Trophoblast cell (in vitro differentiated cells and primary cell): ENCODE data around the gene CDH5.

ENCODE experiments used
- DNase-seq, 2 donors: peaks; one replicate each; pipeline ENCODE4 v3.0.0-alpha.2; 2016
- H2AFZ ChIP-seq: 2 replicates; pipeline ENCODE4 v1.6.1; 2013; ENCODE audit warnings: low read length, moderate library complexity, mild to moderate bottlenecking; ENCODE audit not compliant: insufficient read depth, poor library complexity
- H2AK5ac ChIP-seq: 2 replicates; pipeline ENCODE4 v1.6.1; 2013; ENCODE audit warnings: mild to moderate bottlenecking, low read length
- H2BK120ac ChIP-seq: 2 replicates; pipeline ENCODE4 v1.6.1; 2013; ENCODE audit warnings: low read length, mild to moderate bottlenecking, moderate library complexity; ENCODE audit not compliant: insufficient read depth, poor library complexity
- H2BK12ac ChIP-seq: 2 replicates; pipeline ENCODE4 v1.6.1; 2013; ENCODE audit warnings: mild to moderate bottlenecking, low read length, moderate library complexity
- H2BK5ac ChIP-seq: 2 replicates; pipeline ENCODE4 v1.6.1; 2013; ENCODE audit warnings: low read length, low read depth, moderate library complexity, mild to moderate bottlenecking; ENCODE audit not compliant: poor library complexity
- H3K14ac ChIP-seq: 2 replicates; pipeline ENCODE4 v1.6.1; 2013; ENCODE audit warnings: mild to moderate bottlenecking, low read length
- H3K18ac ChIP-seq: 2 replicates; pipeline ENCODE4 v1.6.1; 2013; ENCODE audit warnings: mild to moderate bottlenecking, low read length
- H3K23ac ChIP-seq: 2 replicates; pipeline ENCODE4 v1.6.1; 2013; ENCODE audit warnings: low read length
- H3K27ac ChIP-seq: 2 replicates; pipeline ENCODE4 v1.5.1; 2013; ENCODE audit warnings: low read depth, mild to moderate bottlenecking, inconsistent platforms, low read length, moderate library complexity
- H3K27me3 ChIP-seq: 2 replicates; pipeline ENCODE4 v1.6.1; 2013; ENCODE audit warnings: inconsistent platforms, mild to moderate bottlenecking, low read length, moderate library complexity; ENCODE audit not compliant: insufficient read depth
- H3K36me3 ChIP-seq, 2 experiments: 1 replicate in 1 of 2; 2 replicates in 1 of 2; pipeline ENCODE4 v1.6.1; 2013; ENCODE audit warnings: low read length in 2 of 2, mild to moderate bottlenecking in 2 of 2, moderate library complexity in 1 of 2; ENCODE audit not compliant: insufficient read depth in 2 of 2, control insufficient read depth in 1 of 2
- H3K4ac ChIP-seq: 2 replicates; pipeline ENCODE4 v1.6.1; 2013; ENCODE audit warnings: low read depth, mild to moderate bottlenecking, low read length, moderate library complexity
- H3K4me1 ChIP-seq, 2 experiments: 1 replicate in 1 of 2; 2 replicates in 1 of 2; pipeline ENCODE4 v1.6.1; 2013; ENCODE audit warnings: low read length in 2 of 2, mild to moderate bottlenecking in 2 of 2, moderate library complexity in 1 of 2; ENCODE audit not compliant: insufficient read depth in 2 of 2, control insufficient read depth in 1 of 2
- H3K4me2 ChIP-seq: 2 replicates; pipeline ENCODE4 v1.6.1; 2013; ENCODE audit warnings: inconsistent platforms, mild to moderate bottlenecking, low read length, moderate library complexity
- H3K4me3 ChIP-seq: 2 replicates; pipeline ENCODE4 v1.5.1; 2013; ENCODE audit warnings: mild to moderate bottlenecking, low read depth, low read length, inconsistent platforms
- H3K79me1 ChIP-seq: one replicate; pipeline ENCODE4 v1.6.1; 2013; ENCODE audit warnings: low read length
- H3K79me2 ChIP-seq: 2 replicates; pipeline ENCODE4 v1.6.1; 2013; ENCODE audit warnings: low read length, mild to moderate bottlenecking; ENCODE audit not compliant: control insufficient read depth, insufficient read depth, poor library complexity
- H3K9ac ChIP-seq: 2 replicates; pipeline ENCODE4 v1.6.1; 2013; ENCODE audit warnings: mild to moderate bottlenecking, low read length
- H3K9me3 ChIP-seq: 2 replicates; pipeline ENCODE4 v1.6.1; 2013; ENCODE audit warnings: low read depth, mild to moderate bottlenecking, control low read depth, inconsistent platforms, low read length; ENCODE audit not compliant: insufficient read depth
- H4K12ac ChIP-seq: 2 replicates; pipeline ENCODE4 v1.6.1; 2013; ENCODE audit warnings: low read depth, mild to moderate bottlenecking, low read length, moderate library complexity
- H4K8ac ChIP-seq: 2 replicates; pipeline ENCODE4 v1.6.1; 2013; ENCODE audit warnings: low read depth, mild to moderate bottlenecking, low read length, moderate library complexity
- H4K91ac ChIP-seq: one replicate; pipeline ENCODE4 v1.6.1; 2013; ENCODE audit warnings: low read depth, mild to moderate bottlenecking, low read length, moderate library complexity
- WGBS: extraction: QIAGEN DNeasy Blood & Tissue Kit; methylation state at CpG from one replicate; pipeline ENCODE4 v1.1.7; 2013; ENCODE audit warnings: missing lambda C conversion rate; ENCODE audit not compliant: insufficient read length, insufficient coverage; ENCODE audit errors: extremely low coverage; 5-methylcytosine and 5-hydroxymethylcytosine counted together

Gene CDH5

DNA sequence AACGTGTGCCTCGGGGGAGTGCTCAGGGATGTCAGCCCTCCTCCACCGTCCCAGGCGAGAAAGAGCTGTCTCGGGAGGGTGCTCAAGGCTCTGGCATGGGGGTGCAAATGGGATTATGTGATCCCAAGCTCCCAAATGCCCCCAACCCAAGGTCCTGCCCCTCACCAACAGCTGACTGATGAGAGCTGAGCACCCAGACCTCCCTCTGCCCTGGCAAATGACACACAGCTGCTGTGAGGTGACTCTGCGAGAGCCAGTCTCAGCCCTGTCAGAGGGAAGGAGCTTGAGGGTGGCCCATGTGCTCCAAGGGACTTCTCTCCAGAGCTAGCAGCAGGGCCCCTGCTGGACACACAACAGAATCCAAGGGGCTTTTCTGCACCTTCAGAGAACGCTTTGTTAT, 7.7 kb downstream of the CDH5 start:
- no peak overlapping the region for H2BK12ac ChIP-seq
- no peak overlapping the region for H3K18ac ChIP-seq
- H3K9me3 ChIP-seq: no peaks in the 10 kb centered on the region
- H3K23ac ChIP-seq: no peak overlapping the region
- H2AK5ac ChIP-seq: peak overlapping the region; percentile 38
- H3K4me3 ChIP-seq: no peak overlapping the region
- H3K4ac ChIP-seq: no peak overlapping the region
- H3K79me2 ChIP-seq: peaks cover 1% of the 10 kb centered on the region
- no peak overlapping the region for H3K9ac ChIP-seq
- H3K4me2 ChIP-seq: no peak overlapping the region
- H3K36me3 ChIP-seq: no peaks in the 10 kb centered on the region
- H2AFZ ChIP-seq: no peak overlapping the region
- H3K79me1 ChIP-seq: peaks cover 13% of the 10 kb centered on the region
- no peak overlapping the region for H4K91ac ChIP-seq
- no peak overlapping the region for H4K12ac ChIP-seq
- no peak overlapping the region for H2BK120ac ChIP-seq
- WGBS: no CpG with 5 or more reads among the region's 7 CpGs
- DNase-seq: no peak
- H3K4me1 ChIP-seq: peaks cover 14% of the 10 kb centered on the region in 2 experiments
- H2BK5ac ChIP-seq: no peak overlapping the region
- H3K27ac ChIP-seq: no peak overlapping the region
- no peak overlapping the region for H4K8ac ChIP-seq
- no peak overlapping the region for H3K14ac ChIP-seq
- no peaks in the 10 kb centered on the region for H3K27me3 ChIP-seq

DNA sequence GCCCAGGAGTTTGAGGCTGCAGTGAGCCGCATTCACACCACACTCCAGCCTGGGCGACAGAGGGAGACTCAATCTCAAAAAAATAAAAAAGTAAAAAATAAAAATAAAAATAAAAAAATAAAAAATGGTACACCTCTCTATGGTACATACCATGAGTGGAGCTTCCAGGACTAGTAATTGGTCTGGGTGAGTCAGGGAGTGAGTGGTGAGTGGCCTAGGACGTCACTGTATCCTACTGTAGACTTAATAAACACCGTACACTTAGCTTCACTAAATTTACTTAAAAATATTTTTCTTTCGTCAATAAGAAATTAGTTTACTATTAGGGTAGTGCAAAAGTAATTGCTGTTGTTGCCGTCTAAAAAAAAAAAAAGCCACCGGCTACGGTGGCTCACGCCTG, 9.0 kb downstream of the CDH5 start:
- H3K36me3 ChIP-seq: no peaks in the 10 kb centered on the region
- H2BK120ac ChIP-seq: no peak overlapping the region
- no peak overlapping the region for H2BK5ac ChIP-seq
- no peak overlapping the region for H2AFZ ChIP-seq
- H3K18ac ChIP-seq: no peak overlapping the region
- no peak overlapping the region for H3K14ac ChIP-seq
- peaks cover 18% of the 10 kb centered on the region for H3K79me1 ChIP-seq
- H3K23ac ChIP-seq: no peak overlapping the region
- H3K27ac ChIP-seq: no peak overlapping the region
- no peak overlapping the region for H4K12ac ChIP-seq
- H2AK5ac ChIP-seq: no peak overlapping the region
- no peaks in the 10 kb centered on the region for H3K27me3 ChIP-seq
- no peak overlapping the region for H3K4ac ChIP-seq
- no peak overlapping the region for H3K4me3 ChIP-seq
- H3K79me2 ChIP-seq: peaks cover 1% of the 10 kb centered on the region
- H4K8ac ChIP-seq: no peak overlapping the region
- H4K91ac ChIP-seq: no peak overlapping the region
- no peak overlapping the region for H2BK12ac ChIP-seq
- H3K4me2 ChIP-seq: no peak overlapping the region
- DNase-seq: peak; percentile 18 to 50
- no CpG with 5 or more reads among the region's 9 CpGs for WGBS
- peaks cover 2% of the 10 kb centered on the region for H3K9me3 ChIP-seq
- peaks cover 14 to 18% of the 10 kb centered on the region in 2 experiments for H3K4me1 ChIP-seq
- H3K9ac ChIP-seq: no peak overlapping the region

DNA sequence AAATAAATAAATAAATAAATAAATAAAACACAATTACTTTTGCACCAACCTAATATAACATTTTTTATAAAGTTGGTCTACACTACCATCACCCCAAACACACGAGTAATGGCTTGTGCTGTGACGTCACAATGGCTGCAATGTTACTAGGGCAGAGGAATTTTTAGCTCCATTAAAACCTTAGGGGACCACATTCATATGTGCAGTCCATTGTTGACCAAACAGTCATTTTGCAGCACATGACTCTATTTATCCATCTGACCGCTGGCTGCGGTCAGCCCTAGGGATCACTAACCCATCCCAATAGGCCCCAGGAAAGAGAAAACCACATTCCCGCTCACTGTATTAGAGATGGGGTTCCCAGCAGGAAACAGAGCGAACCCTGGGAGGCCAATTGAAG, 9.6 kb downstream of the CDH5 start:
- no peak overlapping the region for H2BK5ac ChIP-seq
- H3K4me1 ChIP-seq: peaks cover 16 to 19% of the 10 kb centered on the region in 2 experiments
- H3K4me3 ChIP-seq: no peak overlapping the region
- no peak overlapping the region for H3K4me2 ChIP-seq
- no peak overlapping the region for H2AFZ ChIP-seq
- no peak overlapping the region for H2AK5ac ChIP-seq
- no peak overlapping the region for H3K23ac ChIP-seq
- no peaks in the 10 kb centered on the region for H3K36me3 ChIP-seq
- H3K14ac ChIP-seq: no peak overlapping the region
- H3K9ac ChIP-seq: no peak overlapping the region
- peaks cover 1% of the 10 kb centered on the region for H3K79me2 ChIP-seq
- H4K91ac ChIP-seq: peak overlapping the region; percentile 60
- WGBS: no CpG with 5 or more reads among the region's 6 CpGs
- DNase-seq: no peak
- H4K8ac ChIP-seq: no peak overlapping the region
- H3K4ac ChIP-seq: no peak overlapping the region
- H3K9me3 ChIP-seq: peaks cover 2% of the 10 kb centered on the region
- H4K12ac ChIP-seq: no peak overlapping the region
- H3K18ac ChIP-seq: no peak overlapping the region
- no peaks in the 10 kb centered on the region for H3K27me3 ChIP-seq
- H3K79me1 ChIP-seq: peaks cover 20% of the 10 kb centered on the region
- H2BK120ac ChIP-seq: no peak overlapping the region
- H3K27ac ChIP-seq: no peak overlapping the region
- no peak overlapping the region for H2BK12ac ChIP-seq

DNA sequence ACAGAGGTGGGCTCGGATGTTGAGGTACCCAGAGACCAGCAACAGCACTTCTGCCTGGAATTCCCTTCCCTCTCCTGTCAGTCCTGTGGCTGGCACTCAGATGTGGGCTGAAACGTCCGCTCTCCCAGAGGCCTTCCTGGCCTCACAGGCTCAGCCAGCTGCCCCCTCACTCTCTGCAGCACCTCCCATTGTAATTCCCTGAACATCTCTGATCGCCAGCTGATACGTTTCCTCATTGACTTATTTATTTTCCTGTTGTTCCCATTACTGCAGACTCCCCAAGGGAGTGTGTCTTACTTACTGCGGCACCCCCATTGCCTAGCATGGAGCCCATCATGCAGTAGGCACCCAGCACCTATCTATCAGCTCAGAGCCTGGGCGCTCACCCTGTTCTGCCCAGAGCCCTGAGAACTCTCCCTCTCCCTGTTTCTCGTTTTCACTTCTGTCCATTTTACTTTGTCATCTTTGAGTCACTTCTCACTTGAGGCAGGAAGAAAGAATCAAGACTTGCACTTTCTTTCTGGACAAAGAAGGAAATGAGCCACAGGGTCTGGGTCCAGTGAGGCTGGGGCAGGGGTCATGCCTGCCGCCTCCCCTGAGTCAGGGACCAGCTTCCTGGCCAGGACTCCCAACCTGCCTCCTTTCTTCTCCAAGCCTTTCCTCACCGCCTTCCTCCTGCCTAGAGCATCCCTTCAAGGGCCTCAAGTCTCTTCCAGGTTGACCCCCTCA, 10.2 kb downstream of the CDH5 start:
- peaks cover 1% of the 10 kb centered on the region for H3K79me2 ChIP-seq
- H3K9me3 ChIP-seq: peaks cover 2% of the 10 kb centered on the region
- no CpG with 5 or more reads among the region's 10 CpGs for WGBS
- H3K4me2 ChIP-seq: no peak overlapping the region
- no peak overlapping the region for H3K4me3 ChIP-seq
- no peak overlapping the region for H2BK5ac ChIP-seq
- peak overlapping the region; percentile 64 for H3K14ac ChIP-seq
- no peak overlapping the region for H2AFZ ChIP-seq
- peak overlapping the region; percentile 52 for H2BK120ac ChIP-seq
- peak overlapping the region; percentile 19 for H4K8ac ChIP-seq
- no peak overlapping the region for H4K12ac ChIP-seq
- peak overlapping the region; percentile 44 for H2BK12ac ChIP-seq
- peak overlapping the region; percentile 31 for H3K18ac ChIP-seq
- peaks cover 24% of the 10 kb centered on the region for H3K79me1 ChIP-seq
- H3K27ac ChIP-seq: no peak overlapping the region
- H3K23ac ChIP-seq: no peak overlapping the region
- peak overlapping the region; percentile 60 for H4K91ac ChIP-seq
- peak overlapping the region; percentile 4 for H3K4ac ChIP-seq
- no peaks in the 10 kb centered on the region for H3K27me3 ChIP-seq
- H3K9ac ChIP-seq: no peak overlapping the region
- no peaks in the 10 kb centered on the region for H3K36me3 ChIP-seq
- H3K4me1 ChIP-seq: peaks cover 19 to 25% of the 10 kb centered on the region in 2 experiments
- H2AK5ac ChIP-seq: peak overlapping the region; percentile 35
- DNase-seq: no peak
